Left lung (tissue), 10 donors: ENCODE data around the gene OTOGL. TPM values are rescaled to one million over a fixed set of nuclear protein-coding genes. Genes with fewer than 3 reads are reported as not detected.

Source experiments
- ATAC-seq: fragments of 200-7000 bp; cut with Tn5 transposase; one replicate; pipeline ENCODE4 v1.9.1; 2020; ENCODE audit warnings: moderate library complexity
- DNase-seq, 4 donors: peaks; one replicate each; pipeline ENCODE4 v3.0.0-alpha.2; 2013 to 2020
- H3K27ac ChIP-seq, 2 donors: fragments of 200-600 bp; sonication (generic) in 1 of 2; one replicate each; pipeline versions ENCODE4 v1.5.0 to v1.8.0; 2020 to 2021
- H3K27me3 ChIP-seq, 2 donors: fragments of 200-600 bp; sonication (generic) in 1 of 2; one replicate each; pipeline versions ENCODE4 v1.5.0 to v1.8.0; 2020 to 2021
- H3K36me3 ChIP-seq, 2 donors: fragments of 200-600 bp; sonication (generic) in 1 of 2; one replicate each; pipeline versions ENCODE4 v1.5.0 to v1.8.0; 2020 to 2021
- H3K4me1 ChIP-seq, 2 donors: fragments of 200-600 bp; one replicate each; pipeline ENCODE4 v1.8.0; 2021
- H3K4me3 ChIP-seq, 2 donors: fragments of 200-600 bp; sonication (generic) in 1 of 2; one replicate each; pipeline versions ENCODE4 v1.5.0 to v1.8.0; 2020 to 2021; ENCODE audit warnings: mild to moderate bottlenecking in 1 of 2
- H3K9me3 ChIP-seq, 2 donors: fragments of 200-600 bp; sonication (generic) in 1 of 2; one replicate each; pipeline versions ENCODE4 v1.5.0 to v1.8.0; 2020 to 2021
- intact Hi-C, 2 donors: fragments of 100-400 bp; cut with DNase I; formaldehyde crosslinking; loops; one replicate each; pipeline versions ENCODE4 v1.11.2 to v1.14.2; 2022
- polyA plus RNA-seq, 6 donors: library from polyadenylated mRNA; unstranded; fragments of 120-200 nt; gene quantifications; one replicate each; pipeline ENCODE4 v1.2.1, GENCODE V29; 2013; ENCODE audit not compliant: insufficient read length in 6 of 6
- total RNA-seq, 2 donors: library from RNA; stranded (reverse); fragmentation: NEBNext Ultra II Directional; extraction: Animal tissue kit (Norgen Biotek cat#: 25700); gene quantifications; one replicate each; pipeline ENCODE4 v1.2.1, GENCODE V29; 2021
- TF ChIP-seq, protein P1 (sequence below), 2 donors: fragments of 200-600 bp; sonication (generic) in 1 of 2; IDR thresholded peaks; one replicate each; pipeline versions ENCODE4 v1.5.0 to v1.8.0; 2021; ENCODE audit warnings: antibody characterized with exemption in 2 of 2
- donor health status: DM: no; HTN: yes; CAD: no.
- donor health status: DM: no; HTN: no; CAD: no.

OTOGL gene
- total and polyA plus RNA-seq, 8 donors, result 0.08 to 0.66 (median 0.50) TPM

DNA sequence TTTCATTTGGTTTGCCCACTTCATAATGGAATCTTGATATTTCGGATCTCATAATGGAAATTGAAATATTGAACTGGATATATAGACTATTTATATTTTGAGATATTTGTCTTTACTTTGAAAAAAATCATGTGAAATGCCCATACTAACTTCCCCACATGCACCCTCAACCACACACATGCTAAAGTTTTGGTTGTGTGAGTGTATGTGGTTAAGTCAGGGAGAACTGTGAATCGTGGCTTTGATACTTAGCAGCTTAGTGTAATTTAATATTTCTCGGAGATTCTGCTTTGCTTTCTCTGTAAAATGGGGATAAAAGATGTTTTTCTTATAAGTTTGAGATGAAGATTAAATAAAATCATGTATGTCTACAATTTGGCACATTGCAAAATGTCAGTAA is 162.1 kb downstream of the OTOGL start:
- H3K27me3 ChIP-seq, result no peaks in the 10 kb centered on the region
- TF ChIP-seq, protein P1, sequence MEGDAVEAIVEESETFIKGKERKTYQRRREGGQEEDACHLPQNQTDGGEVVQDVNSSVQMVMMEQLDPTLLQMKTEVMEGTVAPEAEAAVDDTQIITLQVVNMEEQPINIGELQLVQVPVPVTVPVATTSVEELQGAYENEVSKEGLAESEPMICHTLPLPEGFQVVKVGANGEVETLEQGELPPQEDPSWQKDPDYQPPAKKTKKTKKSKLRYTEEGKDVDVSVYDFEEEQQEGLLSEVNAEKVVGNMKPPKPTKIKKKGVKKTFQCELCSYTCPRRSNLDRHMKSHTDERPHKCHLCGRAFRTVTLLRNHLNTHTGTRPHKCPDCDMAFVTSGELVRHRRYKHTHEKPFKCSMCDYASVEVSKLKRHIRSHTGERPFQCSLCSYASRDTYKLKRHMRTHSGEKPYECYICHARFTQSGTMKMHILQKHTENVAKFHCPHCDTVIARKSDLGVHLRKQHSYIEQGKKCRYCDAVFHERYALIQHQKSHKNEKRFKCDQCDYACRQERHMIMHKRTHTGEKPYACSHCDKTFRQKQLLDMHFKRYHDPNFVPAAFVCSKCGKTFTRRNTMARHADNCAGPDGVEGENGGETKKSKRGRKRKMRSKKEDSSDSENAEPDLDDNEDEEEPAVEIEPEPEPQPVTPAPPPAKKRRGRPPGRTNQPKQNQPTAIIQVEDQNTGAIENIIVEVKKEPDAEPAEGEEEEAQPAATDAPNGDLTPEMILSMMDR (IDR thresholded peaks at IDR 0.05), result no peak
- no peak overlapping the region for H3K4me3 ChIP-seq
- H3K9me3 ChIP-seq, result no peaks in the 10 kb centered on the region
- H3K36me3 ChIP-seq, result no peaks in the 10 kb centered on the region
- no peaks in the 10 kb centered on the region for H3K4me1 ChIP-seq
- ATAC-seq (no peak), DNase-seq (no peak)
- H3K27ac ChIP-seq, result no peak overlapping the region
- intact Hi-C loops, result no loop called here

DNA sequence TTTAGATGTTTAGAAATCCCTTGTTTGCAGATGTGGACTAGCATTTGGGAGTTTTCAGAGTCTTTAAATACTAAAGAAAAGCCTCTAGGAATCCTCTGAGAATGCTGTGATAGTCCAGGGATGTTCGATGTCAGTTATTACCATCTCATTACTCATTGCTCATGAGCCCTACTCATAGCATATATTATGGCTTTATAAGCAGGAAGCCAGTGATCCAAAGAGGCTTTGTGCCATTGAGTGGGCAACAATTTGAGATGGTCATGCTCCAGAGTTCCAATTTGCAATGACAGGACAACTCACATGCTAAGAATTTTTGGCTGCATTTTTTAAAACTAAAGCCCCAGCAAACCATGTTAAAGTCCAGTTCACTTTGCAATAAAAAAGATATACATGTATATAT is 163.0 kb downstream of the OTOGL start:
- intact Hi-C loops, result no loop called here
- Histone ChIP-seq H3K27me3 (no peaks in the 10 kb centered on the region), H3K9me3 (no peaks in the 10 kb centered on the region), H3K4me3 (no peak overlapping the region), H3K36me3 (no peaks in the 10 kb centered on the region), H3K4me1 (no peaks in the 10 kb centered on the region), H3K27ac (no peak overlapping the region)
- DNase-seq (no peak), ATAC-seq (no peak)
- TF ChIP-seq, protein P1 (IDR thresholded peaks at IDR 0.05), result no peak

DNA sequence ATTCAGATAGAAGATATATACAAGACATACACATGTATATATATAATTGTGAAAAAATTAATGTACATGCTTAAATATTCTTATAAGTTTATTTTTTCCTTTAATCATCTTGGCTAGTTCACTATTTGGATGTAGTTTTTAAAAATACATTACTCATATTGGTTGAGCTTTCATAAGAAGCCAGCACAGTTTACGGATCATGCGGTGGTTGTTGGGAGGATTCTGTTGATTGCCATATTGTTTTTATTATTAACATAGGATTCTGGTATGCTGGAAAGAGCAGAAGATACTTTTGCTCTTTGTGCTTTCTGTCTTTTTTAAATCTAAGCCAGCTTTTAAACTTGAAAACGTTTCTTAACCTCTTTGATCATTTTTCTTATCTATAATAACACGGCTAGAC is 163.4 kb downstream of the OTOGL start:
- no peaks in the 10 kb centered on the region for H3K9me3 ChIP-seq
- ATAC-seq, result no peak
- H3K4me3 ChIP-seq, result no peak overlapping the region

DNA sequence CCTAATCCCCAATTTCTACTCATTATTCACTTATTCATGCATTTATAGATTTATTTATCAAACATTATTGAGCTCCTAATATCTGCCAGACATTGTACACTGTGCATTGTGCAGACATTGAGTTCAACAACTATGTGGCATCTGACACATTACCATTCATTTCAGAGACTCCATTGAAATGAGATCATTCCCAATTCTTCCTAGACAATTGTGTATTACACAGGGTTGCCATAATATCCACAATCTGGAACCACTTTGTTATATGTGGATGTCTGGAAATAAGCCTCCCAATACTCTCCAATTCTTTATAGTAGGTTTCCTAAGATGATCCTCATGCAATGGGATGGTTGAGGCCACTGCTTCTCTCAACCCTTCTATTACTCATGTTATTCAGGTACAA is 165.0 kb downstream of the OTOGL start:
- Histone ChIP-seq H3K4me1 (peaks cover 3 to 5% of the 10 kb centered on the region in 2 donors), H3K36me3 (no peaks in the 10 kb centered on the region), H3K27me3 (no peaks in the 10 kb centered on the region), H3K27ac (no peak overlapping the region), H3K9me3 (no peaks in the 10 kb centered on the region), H3K4me3 (no peak overlapping the region)
- ATAC-seq (no peak), DNase-seq (no peak)
- TF ChIP-seq, protein P1 (IDR thresholded peaks at IDR 0.05), result no peak
- intact Hi-C loops, result no loop called here

More for the DNA sequence above, 163.4 kb downstream of the OTOGL start:
- TF ChIP-seq, protein P1 (IDR thresholded peaks at IDR 0.05), result no peak
- no peak for DNase-seq
- H3K36me3 ChIP-seq, result no peaks in the 10 kb centered on the region
- no peak overlapping the region for H3K27ac ChIP-seq
- H3K4me1 ChIP-seq, result no peaks in the 10 kb centered on the region
- no peaks in the 10 kb centered on the region for H3K27me3 ChIP-seq
- intact Hi-C loops, result no loop called here

DNA sequence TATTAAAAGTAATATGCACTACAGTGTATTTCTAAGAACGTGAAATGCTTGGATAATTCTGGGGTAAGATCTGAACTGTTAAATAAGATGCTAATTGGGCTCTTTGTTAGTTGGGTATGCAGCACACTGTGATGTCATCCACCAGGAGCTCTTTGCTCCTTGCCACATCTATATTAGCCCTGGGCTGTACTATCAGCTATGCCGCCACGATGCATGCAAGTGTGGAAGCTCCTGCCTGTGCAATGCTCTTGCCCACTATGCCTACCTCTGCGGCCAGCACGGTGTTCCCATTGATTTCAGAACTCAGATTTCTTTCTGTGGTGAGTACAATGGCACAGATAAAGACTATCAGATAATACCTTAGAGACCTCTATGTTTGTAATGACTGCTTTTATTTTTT is 165.6 kb downstream of the OTOGL start:
- Histone ChIP-seq H3K4me3 (no peak overlapping the region), H3K27ac (no peak overlapping the region), H3K9me3 (no peaks in the 10 kb centered on the region), H3K27me3 (no peaks in the 10 kb centered on the region), H3K36me3 (no peaks in the 10 kb centered on the region), H3K4me1 (peaks cover 5 to 10% of the 10 kb centered on the region in 2 donors)
- intact Hi-C loops, result no loop called here
- TF ChIP-seq, protein P1 (IDR thresholded peaks at IDR 0.05), result no peak
- DNase-seq, result no peak
- ATAC-seq, result no peak
